GM20431 (cell line): ENCODE results near the gene SPEF1.
"Not testable (repeated sequence)": the region's sequence is repeated elsewhere in the genome, so short reads cannot be mapped to it uniquely, and the experiment has no call there.

ENCODE experiments used
- in situ Hi-C: fragments of 300-500 bp; cut with MseI, MboI; formaldehyde crosslinking; loops from one replicate; pipeline ENCODE4 v1.15.0; 2020; ENCODE audit warnings: low sequenced_read_pairs; ENCODE audit not compliant: unreplicated experiment

SPEF1 gene, protein sequence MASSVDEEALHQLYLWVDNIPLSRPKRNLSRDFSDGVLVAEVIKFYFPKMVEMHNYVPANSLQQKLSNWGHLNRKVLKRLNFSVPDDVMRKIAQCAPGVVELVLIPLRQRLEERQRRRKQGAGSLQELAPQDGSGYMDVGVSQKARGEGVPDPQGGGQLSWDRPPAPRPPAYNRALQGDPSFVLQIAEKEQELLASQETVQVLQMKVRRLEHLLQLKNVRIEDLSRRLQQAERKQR

DNA sequence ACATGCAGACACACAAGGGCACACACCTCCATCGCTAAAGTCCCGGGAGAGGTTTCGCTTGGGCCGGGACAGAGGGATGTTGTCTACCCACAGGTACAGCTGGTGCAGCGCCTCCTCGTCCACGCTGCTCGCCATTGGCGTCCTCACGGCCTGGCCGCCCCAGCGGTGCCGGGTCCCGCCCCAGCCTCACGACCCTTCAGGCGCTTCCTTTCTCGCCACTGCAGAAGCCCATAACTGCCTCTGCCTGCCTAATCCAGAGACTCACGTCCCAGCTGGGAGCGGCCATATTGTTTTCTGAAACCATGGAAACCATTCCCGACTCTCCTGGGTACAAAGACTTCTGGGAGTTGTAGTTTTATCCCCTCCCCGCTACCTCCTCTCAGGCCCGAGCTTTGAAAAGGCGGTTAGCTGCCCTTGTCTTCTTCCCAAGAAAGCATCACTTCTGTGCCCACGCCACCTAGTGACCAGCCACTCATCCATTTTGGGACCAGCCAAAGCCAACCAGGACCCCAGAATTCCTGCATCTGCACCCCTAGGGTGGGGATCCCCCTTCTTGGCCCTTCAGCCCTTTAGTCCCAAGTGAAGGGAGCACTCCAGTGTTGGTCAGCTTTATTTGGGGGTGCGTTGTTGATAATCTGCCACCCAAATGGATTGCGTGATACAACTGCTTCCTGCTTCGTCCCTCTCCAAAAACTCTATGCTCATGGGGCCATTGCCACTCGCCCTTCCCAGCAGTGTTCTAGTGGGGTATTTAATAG is at the start of gene SPEF1:
TSS of gene SPEF1 (minus strand) at position 296 of the 758 bp plus-strand sequence. CDS start at position 135, 161 bp downstream.
- in situ Hi-C loops: no loop called here

DNA sequence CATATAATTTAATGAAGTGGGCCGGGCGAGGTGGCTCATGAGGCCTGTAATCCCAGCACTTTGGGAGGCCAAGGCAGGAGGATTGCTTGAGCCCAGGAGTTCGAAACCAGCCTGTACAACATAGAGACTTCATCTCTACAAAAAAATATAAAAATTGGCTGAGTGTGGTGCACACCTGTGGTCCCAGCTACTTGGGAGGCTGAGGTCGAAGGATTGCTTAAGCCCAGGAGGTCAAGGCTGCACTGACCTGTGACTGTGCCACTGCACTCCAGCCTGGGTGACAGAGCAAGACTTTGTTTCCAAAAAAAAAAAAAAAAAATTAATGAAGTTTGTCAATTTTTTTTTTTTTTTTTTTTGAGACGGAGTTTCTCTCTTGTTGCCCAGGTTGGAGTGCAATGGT is 48.6 kb upstream of the SPEF1 start:
- in situ Hi-C loops: not testable (repeated sequence)

- in situ Hi-C loops: no loop called here
Measured at GRCh38 chr20:3828798-3829197, 47.5 kb upstream of the SPEF1 start.

GRCh38 chr20:3826420-3826819 is 45.2 kb upstream of the SPEF1 start:
- in situ Hi-C loops: no loop called here

DNA sequence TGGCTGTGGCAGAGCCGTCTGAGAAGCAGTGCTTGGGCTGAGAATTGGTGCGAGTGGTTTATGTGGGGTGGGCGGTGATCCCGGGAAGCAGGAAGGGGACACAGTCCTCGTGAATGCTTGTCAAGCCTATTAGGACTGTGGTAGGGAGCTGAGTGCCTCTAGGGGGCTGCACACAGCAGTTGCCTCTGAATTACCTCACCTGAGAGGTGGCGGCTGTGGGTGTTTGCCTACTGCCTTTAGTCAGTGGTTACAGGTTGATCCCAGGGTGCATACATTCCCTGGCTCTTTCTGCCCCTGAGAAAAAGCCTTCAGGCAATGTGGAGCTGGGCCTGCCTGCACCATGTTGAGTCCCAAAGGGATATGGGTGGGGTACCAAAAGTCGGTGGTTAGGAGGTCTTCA is 44.3 kb upstream of the SPEF1 start:
- in situ Hi-C loops: no loop called here

DNA sequence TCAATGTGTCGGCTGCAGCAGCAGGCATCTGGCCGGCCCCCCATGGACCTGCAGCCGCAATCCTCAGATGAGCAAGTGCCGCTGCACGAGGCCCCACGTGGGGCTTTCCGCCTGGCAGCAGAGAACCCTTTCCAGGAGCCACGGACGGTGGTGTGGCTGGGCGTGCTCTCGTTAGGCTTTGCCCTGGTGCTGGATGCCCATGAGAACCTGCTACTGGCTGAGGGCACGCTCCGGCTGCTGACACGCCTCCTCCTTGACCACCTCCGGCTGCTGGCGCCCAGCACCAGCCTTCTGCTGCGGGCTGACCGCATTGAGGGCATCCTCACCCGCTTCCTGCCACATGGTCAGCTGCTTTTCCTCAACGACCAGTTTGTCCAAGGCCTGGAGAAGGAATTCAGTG is 42.6 kb upstream of the SPEF1 start:
- in situ Hi-C loops: no loop called here

GRCh38 chr20:3821996-3822395 is 40.7 kb upstream of the SPEF1 start:
- in situ Hi-C loops: no loop called here

GRCh38 chr20:3820901-3821727 is 39.9 kb upstream of the SPEF1 start:
- in situ Hi-C loops: no loop called here

GRCh38 chr20:3820048-3820900 is 39.0 kb upstream of the SPEF1 start, which contains the start of gene AP5S1:
AP5S1 (plus strand) TSS chr20:3820547; CDS start chr20:3822118, 1,571 bp downstream.
- in situ Hi-C loops: no loop called here

DNA sequence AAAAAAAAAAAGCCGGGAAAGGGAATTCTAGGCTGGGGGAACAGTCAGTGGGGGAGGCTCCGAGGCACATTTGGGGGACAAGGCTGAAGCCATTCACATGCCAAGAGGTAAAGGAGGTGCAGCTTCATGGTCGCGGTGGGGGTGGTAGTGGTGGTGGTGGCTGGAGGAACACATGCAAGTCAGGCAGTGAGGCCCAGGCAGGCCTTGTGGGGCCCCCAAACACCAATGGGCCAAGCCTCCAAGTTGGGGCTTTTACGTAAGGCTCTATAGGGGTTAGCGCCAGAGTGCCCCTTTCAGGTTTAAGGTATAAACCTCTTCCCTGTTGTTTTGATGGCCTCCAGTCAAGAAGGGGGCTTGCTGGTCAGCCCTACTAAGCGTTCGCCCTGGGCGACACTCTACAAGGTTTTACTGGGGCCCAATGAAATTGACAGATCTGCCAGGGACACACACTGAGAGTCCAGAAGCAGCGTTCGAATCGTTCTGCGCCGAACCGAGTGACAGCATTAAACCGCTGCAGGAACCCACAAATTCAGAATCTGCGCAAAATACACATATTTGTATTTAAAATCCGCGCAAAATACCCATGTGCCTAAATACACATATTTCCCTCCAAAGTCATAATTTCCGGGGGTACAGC is 38.3 kb upstream of the SPEF1 start:
- in situ Hi-C loops: no loop called here

GRCh38 chr20:3818155-3819151 is 37.2 kb upstream of the SPEF1 start:
- in situ Hi-C loops: no loop called here

DNA sequence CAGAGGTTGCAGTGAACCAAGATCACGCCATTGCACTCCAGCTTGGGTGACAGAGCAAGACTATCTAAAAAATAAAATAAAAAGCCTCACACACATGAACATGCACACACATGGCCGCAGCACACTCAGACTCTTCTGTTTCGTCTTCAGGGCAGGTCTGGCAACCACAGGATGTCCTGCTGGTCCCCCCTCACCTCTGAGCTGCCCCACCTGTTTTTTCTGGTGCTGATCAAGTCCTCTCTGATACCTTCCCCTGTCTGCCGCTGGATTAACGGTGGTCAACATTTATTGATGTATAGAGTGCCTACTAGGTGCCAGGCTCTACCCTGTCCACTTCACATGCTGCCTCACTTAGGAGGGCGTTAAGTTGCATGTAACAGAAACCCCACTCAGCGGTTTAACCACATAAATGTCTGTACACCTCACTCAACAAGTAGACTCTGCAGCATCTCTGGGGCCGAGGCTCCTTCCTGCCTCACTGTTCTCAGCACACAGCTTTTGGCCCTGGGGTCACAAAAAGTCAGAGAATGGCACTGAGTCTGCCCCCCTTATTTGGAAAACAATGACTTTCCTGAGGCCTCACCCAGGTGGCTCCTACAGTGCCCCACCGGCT is 34.6 kb upstream of the SPEF1 start:
- in situ Hi-C loops: no loop called here

DNA sequence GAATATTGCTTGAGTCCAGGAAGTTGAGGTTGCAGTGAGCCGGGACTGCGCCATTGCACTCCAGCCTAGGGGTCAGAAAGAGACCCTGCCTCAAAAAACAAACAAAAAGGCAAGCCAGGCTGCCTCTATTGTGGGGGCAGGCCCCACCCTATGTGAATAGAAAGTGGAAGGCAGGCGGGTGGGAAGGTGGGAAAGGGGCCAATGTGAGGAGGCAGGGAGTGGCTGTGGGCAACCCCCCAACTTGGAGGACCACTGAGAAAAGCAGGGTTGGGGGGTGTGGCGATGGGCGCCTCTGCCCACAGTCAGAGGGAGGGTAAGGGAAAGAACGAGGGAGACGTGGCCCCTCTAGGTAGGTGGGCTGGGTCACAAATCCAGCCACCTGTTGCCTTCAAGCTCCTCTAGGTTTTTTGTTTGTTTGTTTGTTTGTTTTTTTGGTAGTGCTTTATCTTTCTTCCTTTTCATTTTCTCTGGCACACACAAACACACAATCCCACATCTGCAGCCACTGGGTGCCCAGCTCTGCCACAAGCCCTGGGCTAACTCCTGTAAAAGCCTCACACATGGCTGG is 33.8 kb upstream of the SPEF1 start:
- in situ Hi-C loops: no loop called here

DNA sequence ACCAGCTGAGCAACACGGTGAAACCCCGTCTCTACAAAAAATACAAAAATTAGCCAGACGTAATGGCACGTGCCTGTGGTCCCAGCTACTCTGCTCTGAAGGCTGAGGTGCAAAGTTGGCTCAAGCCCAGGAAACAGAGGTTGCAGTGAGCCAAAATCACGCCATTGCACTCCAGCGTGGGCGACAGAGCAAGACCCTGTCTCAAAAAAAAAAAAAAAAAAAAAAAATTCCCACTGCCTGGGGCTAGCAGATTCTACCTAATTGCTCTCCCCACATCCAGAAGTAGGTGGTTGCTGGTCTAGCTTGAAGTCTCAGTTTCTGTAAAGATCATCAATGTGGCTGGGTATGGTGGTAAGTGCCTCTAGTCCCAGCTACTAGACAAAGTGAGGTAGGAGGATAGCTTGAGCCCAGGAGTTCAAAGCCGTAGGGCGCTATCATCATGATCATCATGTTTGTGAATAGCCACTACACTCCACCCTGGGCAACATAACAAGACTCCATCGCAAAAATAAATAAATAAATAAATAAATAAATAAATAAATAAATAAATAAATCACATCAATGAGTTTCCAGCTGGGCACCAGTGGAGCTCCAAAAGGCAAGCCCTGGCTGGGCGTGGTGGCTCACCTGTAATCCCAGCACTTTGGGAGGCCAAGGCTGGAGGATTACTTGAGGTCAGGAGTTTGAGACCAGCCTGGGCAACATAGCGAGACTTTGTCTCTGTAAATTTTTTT is 32.8 kb upstream of the SPEF1 start:
- in situ Hi-C loops: no loop called here

GRCh38 chr20:3812975-3813847 is 32.0 kb upstream of the SPEF1 start:
- in situ Hi-C loops: no loop called here

- in situ Hi-C loops: no loop called here
Measured at GRCh38 chr20:3812259-3812681, 31.0 kb upstream of the SPEF1 start.
